GM12801 (cell line): ENCODE measurements around the gene TNS1.

Source experiments
- CTCF ChIP-seq: IDR thresholded peaks from one replicate; pipeline ENCODE4 v1.5.1; 2011; ENCODE audit warnings: control low read depth; ENCODE audit not compliant: insufficient read length; ENCODE audit errors: extremely low read depth

The TNS1 gene

GRCh38 chr2:217900010-217900779 lies 102.6 kb downstream of the TNS1 start:
- no peak for TF ChIP-seq CTCF

- no peak for TF ChIP-seq CTCF
These were observed 103.4 kb downstream of the TNS1 start for GRCh38 chr2:217899231-217900009.

GRCh38 chr2:217897816-217898806 lies 104.7 kb downstream of the TNS1 start:
- no peak for TF ChIP-seq CTCF

GRCh38 chr2:217897091-217897715 lies 105.6 kb downstream of the TNS1 start:
- TF ChIP-seq CTCF: no peak

- TF ChIP-seq CTCF: no peak
These were observed 107.6 kb downstream of the TNS1 start for GRCh38 chr2:217895070-217895635.

- no peak for TF ChIP-seq CTCF
These were observed 109.4 kb downstream of the TNS1 start for GRCh38 chr2:217893440-217893839.
